Bronchial epithelial cell (primary cell): ENCODE data around the gene ELMO3. TPM values are rescaled to one million over a fixed set of nuclear protein-coding genes. Genes with fewer than 3 reads are reported as not detected.

ENCODE experiments used
- DNase-seq: peaks from one replicate; pipeline ENCODE4 v3.0.0-alpha.2; 2010; ENCODE audit warnings: low read depth
- FAIRE-seq: peaks from 2 replicates; lab custom pipeline; 2011; peaks lifted over from hg19 to GRCh38; lab: Jason Lieb, UNC
- H3K27me3 ChIP-seq: 2 replicates; pipeline ENCODE4 v1.5.1; 2011; ENCODE audit warnings: low read length; ENCODE audit not compliant: control insufficient read depth, insufficient read depth
- H3K36me3 ChIP-seq: 2 replicates; pipeline ENCODE4 v1.5.1; 2011; ENCODE audit warnings: low read length; ENCODE audit not compliant: control insufficient read depth, insufficient read depth
- H3K4me3 ChIP-seq: 2 replicates; pipeline ENCODE4 v1.5.1; 2011; ENCODE audit warnings: mild to moderate bottlenecking, low read depth, low read length, control low read depth
- total RNA-seq: library from RNA; depleted of rRNA; stranded (reverse); fragments of >200 nt; gene quantifications from 2 replicates; pipeline ENCODE4 v1.2.1, GENCODE V29; 2014
- TF ChIP-seq, protein P1 (sequence below): IDR thresholded peaks from 2 replicates; pipeline ENCODE4 v1.5.1; 2011; ENCODE audit warnings: mild to moderate bottlenecking, moderate library complexity, low read length, control low read depth, inconsistent platforms; ENCODE audit not compliant: insufficient read depth, severe bottlenecking

The ELMO3 gene
- total RNA-seq, 1 donor from 2014 or later: 44.0 TPM

DNA sequence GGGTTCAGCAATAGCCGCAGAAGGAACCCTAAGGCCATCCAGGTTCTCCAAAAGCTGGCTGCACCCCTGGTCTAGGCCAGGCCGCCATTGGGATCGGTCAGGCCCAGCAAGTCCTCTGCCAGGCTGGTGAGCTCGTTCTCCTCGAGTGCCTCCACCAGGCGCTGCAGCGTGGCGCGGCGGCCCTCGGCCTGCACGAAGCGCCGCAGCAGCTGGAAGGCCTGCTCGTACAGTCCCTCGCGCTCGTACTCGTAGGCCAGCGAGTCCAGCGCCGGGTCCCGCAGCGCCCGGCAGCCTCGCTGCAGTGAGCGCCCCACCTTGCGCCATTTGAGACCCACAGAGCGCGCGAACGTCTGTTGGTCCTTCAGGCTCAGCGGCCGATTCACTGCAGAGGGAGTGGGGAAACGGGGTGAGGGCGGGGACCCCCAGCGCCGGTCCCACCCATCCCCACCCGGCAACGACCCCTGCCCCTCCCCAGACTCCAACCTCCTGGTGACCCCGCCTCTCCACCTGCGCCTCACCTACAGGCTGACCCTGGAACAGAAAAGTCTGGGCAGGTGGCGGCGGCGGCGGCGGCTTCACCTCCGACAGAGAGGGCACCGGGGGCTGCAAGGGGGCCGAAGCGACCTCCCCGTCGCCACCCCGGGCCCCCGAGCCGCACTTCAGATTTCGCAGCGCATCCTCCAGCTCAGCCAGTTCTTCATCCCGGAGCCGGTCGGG, 44.2 kb upstream of the ELMO3 start:
- no peak for FAIRE-seq
- DNase-seq: no peak
- no peaks in the 10 kb centered on the region for H3K36me3 ChIP-seq
- TF ChIP-seq, protein P1, sequence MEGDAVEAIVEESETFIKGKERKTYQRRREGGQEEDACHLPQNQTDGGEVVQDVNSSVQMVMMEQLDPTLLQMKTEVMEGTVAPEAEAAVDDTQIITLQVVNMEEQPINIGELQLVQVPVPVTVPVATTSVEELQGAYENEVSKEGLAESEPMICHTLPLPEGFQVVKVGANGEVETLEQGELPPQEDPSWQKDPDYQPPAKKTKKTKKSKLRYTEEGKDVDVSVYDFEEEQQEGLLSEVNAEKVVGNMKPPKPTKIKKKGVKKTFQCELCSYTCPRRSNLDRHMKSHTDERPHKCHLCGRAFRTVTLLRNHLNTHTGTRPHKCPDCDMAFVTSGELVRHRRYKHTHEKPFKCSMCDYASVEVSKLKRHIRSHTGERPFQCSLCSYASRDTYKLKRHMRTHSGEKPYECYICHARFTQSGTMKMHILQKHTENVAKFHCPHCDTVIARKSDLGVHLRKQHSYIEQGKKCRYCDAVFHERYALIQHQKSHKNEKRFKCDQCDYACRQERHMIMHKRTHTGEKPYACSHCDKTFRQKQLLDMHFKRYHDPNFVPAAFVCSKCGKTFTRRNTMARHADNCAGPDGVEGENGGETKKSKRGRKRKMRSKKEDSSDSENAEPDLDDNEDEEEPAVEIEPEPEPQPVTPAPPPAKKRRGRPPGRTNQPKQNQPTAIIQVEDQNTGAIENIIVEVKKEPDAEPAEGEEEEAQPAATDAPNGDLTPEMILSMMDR: no peak
- no peaks in the 10 kb centered on the region for H3K27me3 ChIP-seq
- no peak overlapping the region for H3K4me3 ChIP-seq

GRCh38 chr16:67155295-67156142, 43.4 kb upstream of the ELMO3 start:
- TF ChIP-seq, protein P1: peak; percentile 94
- no peaks in the 10 kb centered on the region for H3K36me3 ChIP-seq
- no peaks in the 10 kb centered on the region for H3K27me3 ChIP-seq
- FAIRE-seq (no peak), DNase-seq (peak; percentile 46)
- no peak overlapping the region for H3K4me3 ChIP-seq

- Histone ChIP-seq H3K27me3 (no peaks in the 10 kb centered on the region), H3K36me3 (no peaks in the 10 kb centered on the region), H3K4me3 (no peak overlapping the region)
- DNase-seq: no peak
- TF ChIP-seq, protein P1: no peak
- no peak for FAIRE-seq
These were observed 42.6 kb upstream of the ELMO3 start for GRCh38 chr16:67156143-67156844.

GRCh38 chr16:67157106-67157748, 41.7 kb upstream of the ELMO3 start:
- Histone ChIP-seq H3K4me3 (no peak overlapping the region), H3K27me3 (no peaks in the 10 kb centered on the region), H3K36me3 (peaks cover 2% of the 10 kb centered on the region)
- no peak for DNase-seq
- TF ChIP-seq, protein P1: no peak
- FAIRE-seq: no peak

GRCh38 chr16:67157892-67158635, 40.9 kb upstream of the ELMO3 start:
- H3K4me3 ChIP-seq: no peak overlapping the region
- FAIRE-seq (no peak), DNase-seq (peak; percentile 59)
- TF ChIP-seq, protein P1: no peak
- peaks cover 2% of the 10 kb centered on the region for H3K36me3 ChIP-seq
- H3K27me3 ChIP-seq: no peaks in the 10 kb centered on the region
